H4 (cell line): ENCODE data around the gene TMC6. TPM values are rescaled to one million over a fixed set of nuclear protein-coding genes. Genes with fewer than 3 reads are reported as not detected.
"Not testable (repeated sequence)": the region's sequence is repeated elsewhere in the genome, so short reads cannot be mapped to it uniquely, and the experiment has no call there.

Experiments used
- DNase-seq: peaks from one replicate; pipeline ENCODE4 v3.0.0-alpha.2; 2015; ENCODE audit warnings: low spot score
- total RNA-seq: library from RNA; depleted of rRNA; stranded (reverse); fragments of >200 nt; shearing (Covaris generic); gene quantifications from 2 replicates; pipeline ENCODE4 v1.2.3, GENCODE V29; 2014; rRNA removed

TMC6 gene
- total RNA-seq, 1 experiment from 2014 or later = 2.7 TPM

- DNase-seq = no peak
Measured at GRCh38 chr17:78075545-78075944, 53.0 kb downstream of the TMC6 start.

- no peak for DNase-seq
Measured at GRCh38 chr17:78075011-78075410, 53.5 kb downstream of the TMC6 start.

DNA sequence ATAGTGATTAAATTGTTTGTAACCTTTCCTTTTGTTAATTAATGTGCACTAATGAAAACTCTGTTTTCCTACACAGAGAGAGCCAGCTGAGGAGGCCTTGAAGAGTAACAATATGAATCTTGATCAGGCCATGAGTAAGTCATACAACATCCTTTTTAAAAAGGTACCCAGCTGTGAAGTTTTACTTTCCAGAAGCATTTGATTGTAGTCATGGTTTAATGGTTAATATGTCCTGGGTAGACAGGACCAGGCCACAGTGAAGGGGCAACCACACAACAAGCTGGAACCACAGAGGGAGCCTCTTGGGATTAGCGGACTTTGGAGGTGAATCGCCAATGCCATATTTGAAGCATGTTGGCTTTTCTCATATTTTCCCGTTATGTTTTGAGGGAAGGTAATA is 55.6 kb downstream of the TMC6 start:
- DNase-seq = no peak

GRCh38 chr17:78069695-78070094 is 58.9 kb downstream of the TMC6 start:
- DNase-seq = no peak

- DNase-seq = not testable (repeated sequence)
Measured at GRCh38 chr17:78066976-78067375, 61.6 kb downstream of the TMC6 start.

DNA sequence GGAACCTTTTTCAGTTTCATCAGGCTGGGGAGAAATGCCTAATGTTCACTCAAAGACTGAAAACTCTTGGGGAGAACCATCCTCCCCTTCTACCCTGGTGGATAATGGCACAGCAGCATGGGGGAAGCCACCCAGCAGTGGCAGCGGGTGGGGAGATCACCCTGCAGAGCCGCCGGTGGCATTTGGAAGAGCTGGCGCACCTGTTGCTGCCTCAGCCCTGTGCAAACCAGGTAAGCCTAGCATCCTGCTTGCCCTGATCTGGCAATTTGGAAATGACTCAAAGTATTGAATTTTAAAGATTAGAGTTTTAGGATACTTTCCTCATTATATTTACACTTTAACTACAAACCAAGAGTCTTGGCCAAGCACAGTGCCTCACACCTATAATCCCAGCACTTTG is 63.8 kb downstream of the TMC6 start:
- no peak for DNase-seq

GRCh38 chr17:78063489-78063888 is 65.1 kb downstream of the TMC6 start:
- no peak for DNase-seq

DNA sequence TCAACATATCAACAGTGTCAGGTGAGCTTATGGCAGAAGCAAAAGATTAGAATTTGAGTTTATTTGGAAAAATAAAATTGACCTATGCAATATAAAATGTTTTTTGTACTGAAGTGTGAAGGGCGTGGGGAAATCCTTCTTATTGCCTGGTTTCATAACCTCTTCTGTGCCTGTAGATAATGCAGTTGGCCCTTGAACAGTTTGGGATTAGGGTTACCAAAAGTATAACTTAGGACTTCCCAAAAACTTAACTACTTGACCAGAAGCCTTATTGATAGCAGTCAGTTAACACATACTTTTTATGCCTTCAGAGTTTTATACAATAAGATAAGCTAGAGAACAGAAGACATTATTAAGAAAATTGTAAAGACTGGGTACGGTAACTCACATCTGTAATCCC is 66.0 kb downstream of the TMC6 start:
- no peak for DNase-seq

Other genes starting within 250 kb of the TMC6 start
- gene TNRC6C, start 170.1 kb downstream of the TMC6 start, total RNA-seq = 2.6 and 6.9 TPM in 2 replicates
- gene TMC8, start 2.0 kb upstream of the TMC6 start, total RNA-seq = 0.02 TPM in 1 of 2 replicates, not detected in the other
- gene C17orf99, start 17.6 kb upstream of the TMC6 start, total RNA-seq = not detected in 2 replicates
- gene SYNGR2, start 39.8 kb upstream of the TMC6 start, total RNA-seq = 24.6 and 30.1 TPM in 2 replicates
- 188 and 253 TPM in 2 replicates for gene TK1, start 58.3 kb upstream of the TMC6 start, total RNA-seq
- 24.5 and 33.1 TPM in 2 replicates for gene AFMID, start 58.6 kb upstream of the TMC6 start, total RNA-seq
- 154 and 157 TPM in 2 replicates for gene BIRC5, start 85.5 kb upstream of the TMC6 start, total RNA-seq
- gene TMEM235, start 102.9 kb upstream of the TMC6 start, total RNA-seq = not detected in 2 replicates
- 29.2 and 43.0 TPM in 2 replicates for gene SOCS3, start 231.3 kb upstream of the TMC6 start, total RNA-seq
- 20.4 and 27.5 TPM in 2 replicates for gene PGS1, start 249.9 kb upstream of the TMC6 start, total RNA-seq